SK-N-SH (cell line): ENCODE data around the gene C3. TPM values are rescaled to one million over a fixed set of nuclear protein-coding genes. Genes with fewer than 3 reads are reported as not detected.

Source experiments
- CTCF ChIA-PET: fragments of 300-600, 350-600 bp; formaldehyde crosslinking; extraction: SDS; loops from one replicate; lab custom pipeline; 2021; lab: Yijun Ruan, JAX
- POLR2A ChIA-PET: fragments of 350-600 bp; sonication (Branson Sonifier 250); formaldehyde crosslinking; extraction: SDS; loops from one replicate; lab custom pipeline; 2020; ENCODE audit warnings: antibody characterized with exemption, inconsistent platforms; lab: Yijun Ruan, JAX
- DNase-seq: peaks from one replicate; pipeline ENCODE4 v3.0.0; 2012
- H2AFZ ChIP-seq: fragments of 200-600 bp; sonication (generic); 2 replicates; pipeline ENCODE4 v1.8.1; 2016; ENCODE audit warnings: antibody characterized with exemption, mild to moderate bottlenecking, low read depth
- H3F3A ChIP-seq: fragments of 200-600 bp; sonication (generic); replicated peaks from 2 replicates; pipeline ENCODE3; 2016; ENCODE audit warnings: antibody characterized with exemption, mild to moderate bottlenecking; ENCODE audit not compliant: insufficient read depth
- H3K27ac ChIP-seq, 2 experiments: fragments of 200-500 bp in 1 of 2; fragments of 200-600 bp in 1 of 2; sonication (Bioruptor generic) in 1 of 2; sonication (generic), shearing (Covaris generic) in 1 of 2; 2 replicates each; pipeline versions ENCODE4 v1.5.1 to v1.6.1; 2014 to 2016; ENCODE audit warnings: low read depth in 2 of 2, inconsistent platforms in 1 of 2, low read length in 1 of 2, mild to moderate bottlenecking in 1 of 2, mixed read lengths in 1 of 2
- H3K27me3 ChIP-seq: fragments of 200-600 bp; sonication (generic), shearing (Covaris generic); 2 replicates; pipeline ENCODE4 v1.6.1; 2016; ENCODE audit warnings: mixed run types; ENCODE audit not compliant: insufficient read depth
- H3K36me3 ChIP-seq, 2 experiments: fragments of 200-500 bp in 1 of 2; fragments of 200-600 bp in 1 of 2; sonication (Bioruptor generic) in 1 of 2; sonication (generic) in 1 of 2; replicated peaks in 1 of 2; 2 replicates each; pipeline versions ENCODE3 to v1.5.1; 2014 to 2016; ENCODE audit warnings: low read length in 1 of 2, mild to moderate bottlenecking in 1 of 2; ENCODE audit not compliant: insufficient read depth in 2 of 2, control insufficient read depth in 1 of 2
- H3K4me1 ChIP-seq, 2 experiments: fragments of 200-500 bp in 1 of 2; fragments of 200-600 bp in 1 of 2; sonication (Bioruptor generic) in 1 of 2; sonication (generic), shearing (Covaris generic) in 1 of 2; 2 replicates each; pipeline versions ENCODE4 v1.5.1 to v1.6.1; 2014 to 2016; ENCODE audit warnings: low read depth in 1 of 2, low read length in 1 of 2, mixed run types in 1 of 2; ENCODE audit not compliant: insufficient read depth in 2 of 2, control insufficient read depth in 1 of 2
- H3K4me2 ChIP-seq: fragments of 200-600 bp; sonication (generic), shearing (Covaris generic); 2 replicates; pipeline ENCODE4 v1.6.1; 2017; ENCODE audit warnings: mixed run types
- H3K4me3 ChIP-seq, 2 experiments: fragments of 200-500 bp in 1 of 2; fragments of 200-600 bp in 1 of 2; sonication (Bioruptor generic) in 1 of 2; sonication (generic), shearing (Covaris generic) in 1 of 2; 2 replicates each; pipeline versions ENCODE4 v1.5.1 to v1.8.1; 2014 to 2016; ENCODE audit warnings: low read depth in 2 of 2, inconsistent platforms in 1 of 2, low read length in 1 of 2, mild to moderate bottlenecking in 1 of 2, mixed read lengths in 1 of 2, moderate library complexity in 1 of 2
- H3K79me2 ChIP-seq: fragments of 200-600 bp; sonication (generic); 2 replicates; pipeline ENCODE4 v1.8.1; 2017; ENCODE audit warnings: mild to moderate bottlenecking; ENCODE audit not compliant: insufficient read depth
- H3K9ac ChIP-seq: fragments of 200-600 bp; sonication (generic); 2 replicates; pipeline ENCODE4 v1.6.1; 2017; ENCODE audit warnings: mixed run types
- H3K9me2 ChIP-seq: fragments of 200-600 bp; sonication (generic); 2 replicates; pipeline ENCODE4 v1.6.1; 2017; ENCODE audit warnings: mixed run types
- H3K9me3 ChIP-seq: fragments of 200-600 bp; sonication (generic); 2 replicates; pipeline ENCODE4 v1.6.1; 2017; ENCODE audit warnings: mixed run types, mild to moderate bottlenecking, moderate library complexity
- H4K20me1 ChIP-seq: fragments of 200-600 bp; sonication (generic); 2 replicates; pipeline ENCODE4 v1.6.1; 2017; ENCODE audit warnings: mild to moderate bottlenecking, mixed run types; ENCODE audit not compliant: insufficient read depth
- ELF1 ChIP-seq: IDR thresholded peaks from 2 replicates; pipeline ENCODE4 v1.4.0; 2012
- EP300 ChIP-seq, 2 experiments: IDR thresholded peaks; 2 replicates each; pipeline versions ENCODE4 v1.4.0 to v1.6.1; 2012; ENCODE audit warnings: borderline replicate concordance in 1 of 2, low read depth in 1 of 2, low read length in 1 of 2
- FOSL2 ChIP-seq: IDR thresholded peaks from 2 replicates; pipeline ENCODE4 v1.4.0; 2012; ENCODE audit warnings: low read depth, mild to moderate bottlenecking, moderate library complexity, borderline replicate concordance
- GABPA ChIP-seq: IDR thresholded peaks from 2 replicates; pipeline ENCODE4 v1.4.0; 2012; ENCODE audit warnings: low read depth, mild to moderate bottlenecking
- GATA2 ChIP-seq: sonication (generic); formaldehyde crosslinking; IDR thresholded peaks from 2 replicates; pipeline ENCODE4 v1.5.0; 2020; ENCODE audit warnings: mild to moderate bottlenecking, missing genetic modification reagents
- NRF1 ChIP-seq: IDR thresholded peaks from 2 replicates; pipeline ENCODE4 v1.6.1; 2012; ENCODE audit warnings: low read depth, mild to moderate bottlenecking, low read length
- RCOR1 ChIP-seq: fragments of 150-350 bp; IDR thresholded peaks from 2 replicates; pipeline ENCODE4 v1.6.1; 2017; ENCODE audit warnings: antibody characterized with exemption, low read length
- RFX5 ChIP-seq: IDR thresholded peaks from 2 replicates; pipeline ENCODE4 v1.6.1; 2012; ENCODE audit warnings: mild to moderate bottlenecking, improper control_type of control experiment, low read length
- TEAD4 ChIP-seq: IDR thresholded peaks from 2 replicates; pipeline ENCODE4 v1.4.0; 2012; ENCODE audit warnings: mild to moderate bottlenecking, borderline replicate concordance; ENCODE audit not compliant: insufficient read depth
- YY1 ChIP-seq: IDR thresholded peaks from 2 replicates; pipeline ENCODE4 v1.4.0; 2012; ENCODE audit warnings: low read depth, mild to moderate bottlenecking
- WGBS: methylation state at CpG from one replicate; pipeline ENCODE4 v1.1.6; 2017; ENCODE audit warnings: low lambda C conversion rate; 5-methylcytosine and 5-hydroxymethylcytosine counted together
- polyA plus RNA-seq, 3 experiments: library from polyadenylated mRNA; depleted of rRNA; stranded (reverse); fragments of >200 nt; gene quantifications; 2 replicates each; pipeline ENCODE4 v1.2.3, GENCODE V29; 2012
- TF ChIP-seq, protein P1 (sequence below): IDR thresholded peaks from 2 replicates; pipeline ENCODE4; 2012
- TF ChIP-seq, protein P2 (sequence below): fragments of 200-600 bp; sonication (generic); IDR thresholded peaks from 2 replicates; pipeline ENCODE4 v1.6.1; 2017; ENCODE audit warnings: antibody characterized with exemption, mild to moderate bottlenecking, moderate library complexity
- TF ChIP-seq, protein P3 (sequence below): IDR thresholded peaks from 2 replicates; pipeline ENCODE4 v1.4.0; 2012; ENCODE audit warnings: low read depth
- TF ChIP-seq, protein P4 (sequence below): IDR thresholded peaks from 2 replicates; pipeline ENCODE4 v1.6.1; 2012; ENCODE audit warnings: mild to moderate bottlenecking, low read depth, low read length, moderate library complexity
- TF ChIP-seq, protein P5 (sequence below): fragments of 150-350 bp; IDR thresholded peaks from 2 replicates; pipeline ENCODE4 v1.6.1; 2016; ENCODE audit warnings: mild to moderate bottlenecking, low read depth, low read length

The C3 gene
- polyA plus RNA-seq, 1 of the 3 experiments (the other 2 are of a cell fraction) = 0.67 TPM

DNA sequence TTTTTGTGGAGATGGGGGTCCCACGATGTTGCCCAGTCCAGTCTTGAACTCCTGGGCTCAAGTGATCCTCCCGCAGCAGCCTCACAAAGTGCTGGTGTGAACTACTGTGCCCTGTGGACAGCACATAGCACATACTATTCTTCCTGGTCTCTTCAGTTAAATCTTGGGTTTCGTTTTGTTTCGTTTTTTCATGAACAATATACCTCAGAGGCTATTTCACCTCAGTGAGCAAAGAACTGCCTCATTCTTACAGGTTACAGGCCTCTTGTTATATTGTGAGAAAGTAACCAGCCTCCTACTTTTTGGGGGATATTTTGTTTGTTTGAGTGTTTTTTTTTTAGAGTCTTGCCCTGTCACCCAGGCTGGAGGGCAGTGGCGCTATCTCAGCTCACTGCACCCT is 1.3 kb upstream of the C3 start:
- no peaks in the 10 kb centered on the region for H4K20me1 ChIP-seq
- TF ChIP-seq ELF1 (no peak), YY1 (no peak), GATA2 (CRISPR knock-in tag) (no peak), RFX5 (no peak), TEAD4 (no peak), RCOR1 (no peak), FOSL2 (no peak), EP300 (IDR thresholded peaks at IDR 0.05; ENCODE audit: borderline replicate concordance in 1 of 2, low read depth in 1 of 2, low read length in 1 of 2) (no peak), GABPA (no peak), NRF1 (no peak)
- TF ChIP-seq, protein P1, sequence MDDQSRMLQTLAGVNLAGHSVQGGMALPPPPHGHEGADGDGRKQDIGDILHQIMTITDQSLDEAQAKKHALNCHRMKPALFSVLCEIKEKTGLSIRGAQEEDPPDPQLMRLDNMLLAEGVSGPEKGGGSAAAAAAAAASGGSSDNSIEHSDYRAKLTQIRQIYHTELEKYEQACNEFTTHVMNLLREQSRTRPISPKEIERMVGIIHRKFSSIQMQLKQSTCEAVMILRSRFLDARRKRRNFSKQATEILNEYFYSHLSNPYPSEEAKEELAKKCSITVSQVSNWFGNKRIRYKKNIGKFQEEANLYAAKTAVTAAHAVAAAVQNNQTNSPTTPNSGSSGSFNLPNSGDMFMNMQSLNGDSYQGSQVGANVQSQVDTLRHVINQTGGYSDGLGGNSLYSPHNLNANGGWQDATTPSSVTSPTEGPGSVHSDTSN = no peak
- TF ChIP-seq, protein P2, sequence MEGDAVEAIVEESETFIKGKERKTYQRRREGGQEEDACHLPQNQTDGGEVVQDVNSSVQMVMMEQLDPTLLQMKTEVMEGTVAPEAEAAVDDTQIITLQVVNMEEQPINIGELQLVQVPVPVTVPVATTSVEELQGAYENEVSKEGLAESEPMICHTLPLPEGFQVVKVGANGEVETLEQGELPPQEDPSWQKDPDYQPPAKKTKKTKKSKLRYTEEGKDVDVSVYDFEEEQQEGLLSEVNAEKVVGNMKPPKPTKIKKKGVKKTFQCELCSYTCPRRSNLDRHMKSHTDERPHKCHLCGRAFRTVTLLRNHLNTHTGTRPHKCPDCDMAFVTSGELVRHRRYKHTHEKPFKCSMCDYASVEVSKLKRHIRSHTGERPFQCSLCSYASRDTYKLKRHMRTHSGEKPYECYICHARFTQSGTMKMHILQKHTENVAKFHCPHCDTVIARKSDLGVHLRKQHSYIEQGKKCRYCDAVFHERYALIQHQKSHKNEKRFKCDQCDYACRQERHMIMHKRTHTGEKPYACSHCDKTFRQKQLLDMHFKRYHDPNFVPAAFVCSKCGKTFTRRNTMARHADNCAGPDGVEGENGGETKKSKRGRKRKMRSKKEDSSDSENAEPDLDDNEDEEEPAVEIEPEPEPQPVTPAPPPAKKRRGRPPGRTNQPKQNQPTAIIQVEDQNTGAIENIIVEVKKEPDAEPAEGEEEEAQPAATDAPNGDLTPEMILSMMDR = no peak
- TF ChIP-seq, protein P3, sequence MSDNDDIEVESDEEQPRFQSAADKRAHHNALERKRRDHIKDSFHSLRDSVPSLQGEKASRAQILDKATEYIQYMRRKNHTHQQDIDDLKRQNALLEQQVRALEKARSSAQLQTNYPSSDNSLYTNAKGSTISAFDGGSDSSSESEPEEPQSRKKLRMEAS = no peak
- TF ChIP-seq, protein P4, sequence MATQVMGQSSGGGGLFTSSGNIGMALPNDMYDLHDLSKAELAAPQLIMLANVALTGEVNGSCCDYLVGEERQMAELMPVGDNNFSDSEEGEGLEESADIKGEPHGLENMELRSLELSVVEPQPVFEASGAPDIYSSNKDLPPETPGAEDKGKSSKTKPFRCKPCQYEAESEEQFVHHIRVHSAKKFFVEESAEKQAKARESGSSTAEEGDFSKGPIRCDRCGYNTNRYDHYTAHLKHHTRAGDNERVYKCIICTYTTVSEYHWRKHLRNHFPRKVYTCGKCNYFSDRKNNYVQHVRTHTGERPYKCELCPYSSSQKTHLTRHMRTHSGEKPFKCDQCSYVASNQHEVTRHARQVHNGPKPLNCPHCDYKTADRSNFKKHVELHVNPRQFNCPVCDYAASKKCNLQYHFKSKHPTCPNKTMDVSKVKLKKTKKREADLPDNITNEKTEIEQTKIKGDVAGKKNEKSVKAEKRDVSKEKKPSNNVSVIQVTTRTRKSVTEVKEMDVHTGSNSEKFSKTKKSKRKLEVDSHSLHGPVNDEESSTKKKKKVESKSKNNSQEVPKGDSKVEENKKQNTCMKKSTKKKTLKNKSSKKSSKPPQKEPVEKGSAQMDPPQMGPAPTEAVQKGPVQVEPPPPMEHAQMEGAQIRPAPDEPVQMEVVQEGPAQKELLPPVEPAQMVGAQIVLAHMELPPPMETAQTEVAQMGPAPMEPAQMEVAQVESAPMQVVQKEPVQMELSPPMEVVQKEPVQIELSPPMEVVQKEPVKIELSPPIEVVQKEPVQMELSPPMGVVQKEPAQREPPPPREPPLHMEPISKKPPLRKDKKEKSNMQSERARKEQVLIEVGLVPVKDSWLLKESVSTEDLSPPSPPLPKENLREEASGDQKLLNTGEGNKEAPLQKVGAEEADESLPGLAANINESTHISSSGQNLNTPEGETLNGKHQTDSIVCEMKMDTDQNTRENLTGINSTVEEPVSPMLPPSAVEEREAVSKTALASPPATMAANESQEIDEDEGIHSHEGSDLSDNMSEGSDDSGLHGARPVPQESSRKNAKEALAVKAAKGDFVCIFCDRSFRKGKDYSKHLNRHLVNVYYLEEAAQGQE = no peak
- TF ChIP-seq, protein P5, sequence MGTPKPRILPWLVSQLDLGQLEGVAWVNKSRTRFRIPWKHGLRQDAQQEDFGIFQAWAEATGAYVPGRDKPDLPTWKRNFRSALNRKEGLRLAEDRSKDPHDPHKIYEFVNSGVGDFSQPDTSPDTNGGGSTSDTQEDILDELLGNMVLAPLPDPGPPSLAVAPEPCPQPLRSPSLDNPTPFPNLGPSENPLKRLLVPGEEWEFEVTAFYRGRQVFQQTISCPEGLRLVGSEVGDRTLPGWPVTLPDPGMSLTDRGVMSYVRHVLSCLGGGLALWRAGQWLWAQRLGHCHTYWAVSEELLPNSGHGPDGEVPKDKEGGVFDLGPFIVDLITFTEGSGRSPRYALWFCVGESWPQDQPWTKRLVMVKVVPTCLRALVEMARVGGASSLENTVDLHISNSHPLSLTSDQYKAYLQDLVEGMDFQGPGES = no peak
- no peaks in the 10 kb centered on the region for H3K9me3 ChIP-seq
- H3K36me3 ChIP-seq = no peaks in the 10 kb centered on the region
- no peak overlapping the region for H3K27ac ChIP-seq
- POLR2A ChIA-PET = no interaction called here
- H3K9me2 ChIP-seq = no peaks in the 10 kb centered on the region
- H3K4me1 ChIP-seq = no peaks in the 10 kb centered on the region
- 33% methylated on average over 5 of the region's 5 CpGs for WGBS
- H3K4me3 ChIP-seq = no peak overlapping the region
- H3K79me2 ChIP-seq = no peaks in the 10 kb centered on the region
- CTCF ChIA-PET = no interaction called here
- H3K27me3 ChIP-seq = peaks cover 18% of the 10 kb centered on the region
- no peak for DNase-seq
- no peak overlapping the region for H3K9ac ChIP-seq
- no peaks in the 10 kb centered on the region for H3F3A ChIP-seq
- no peak overlapping the region for H2AFZ ChIP-seq
- H3K4me2 ChIP-seq = no peak overlapping the region
